ENCODE data around the gene ISL2. TPM values are rescaled to one million over a fixed set of nuclear protein-coding genes. Genes with fewer than 3 reads are reported as not detected.

The ISL2 gene
- total RNA-seq, 4 donors from 2014 or later = 0.24 to 1.1 (median 0.75) TPM; not detected in 1

DNA sequence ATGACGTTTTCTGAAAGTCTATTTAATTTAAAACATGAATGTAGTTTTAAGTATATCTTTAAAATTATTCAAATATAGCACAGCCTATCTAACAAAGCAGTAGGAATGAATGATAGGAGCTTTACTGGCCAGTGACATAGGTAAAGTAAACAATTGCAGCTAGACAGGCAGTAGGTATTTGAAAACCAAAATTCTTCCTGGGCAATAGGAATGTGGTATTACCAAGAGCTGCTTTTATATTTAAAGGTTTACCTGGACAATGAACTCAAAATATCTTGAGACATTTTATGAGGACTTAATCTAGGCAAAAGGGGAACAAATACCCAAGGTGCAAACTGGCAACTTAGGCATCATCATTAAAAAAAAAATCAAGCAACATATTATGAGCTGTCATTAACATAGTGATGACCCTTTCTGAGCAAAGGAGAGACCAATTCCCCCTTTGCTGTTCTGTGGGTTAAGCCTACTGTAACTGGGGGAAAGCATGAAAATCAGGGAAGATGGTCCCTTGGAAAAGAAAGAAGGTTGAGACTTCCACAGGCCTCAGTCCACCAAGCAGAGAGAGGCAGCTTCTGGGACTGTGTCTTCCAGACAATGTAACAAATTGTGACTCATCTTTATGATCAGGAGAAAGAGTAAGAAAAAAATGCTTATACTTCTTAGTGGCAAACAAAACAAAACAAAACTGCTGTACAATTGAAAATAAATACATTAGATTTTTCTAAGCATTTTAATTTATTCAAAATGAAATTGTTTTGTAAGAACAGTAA lies 12.9 kb downstream of the ISL2 start:
- ATAC-seq (ENCODE audit: low FRiP score) (no peak), DNase-seq (ENCODE audit: low spot score) (no peak)
- no peak for TF ChIP-seq CTCF (IDR thresholded peaks at IDR 0.05)

GRCh38 chr15:76353023-76353577 lies 16.5 kb downstream of the ISL2 start:
- DNase-seq (ENCODE audit: low spot score) (no peak), ATAC-seq (ENCODE audit: low FRiP score) (no peak)
- no peak for TF ChIP-seq CTCF (IDR thresholded peaks at IDR 0.05)

- ATAC-seq (ENCODE audit: low FRiP score) (no peak), DNase-seq (ENCODE audit: low spot score) (no peak)
- TF ChIP-seq CTCF (IDR thresholded peaks at IDR 0.05) = no peak
Measured at GRCh38 chr15:76353903-76354302, 17.3 kb downstream of the ISL2 start.

- ATAC-seq (ENCODE audit: low FRiP score) = no peak
- no peak for TF ChIP-seq CTCF (IDR thresholded peaks at IDR 0.05)
Measured at GRCh38 chr15:76354823-76355440, 18.4 kb downstream of the ISL2 start.

GRCh38 chr15:76358453-76358852 lies 21.9 kb downstream of the ISL2 start:
- TF ChIP-seq CTCF (IDR thresholded peaks at IDR 0.05) = no peak
- DNase-seq (ENCODE audit: low spot score) = no peak
- no peak for ATAC-seq (ENCODE audit: low FRiP score)

More at GRCh38 chr15:76354823-76355440, 18.4 kb downstream of the ISL2 start:
- DNase-seq (ENCODE audit: low spot score) = no peak

GRCh38 chr15:76359152-76359551 lies 22.6 kb downstream of the ISL2 start:
- TF ChIP-seq CTCF (IDR thresholded peaks at IDR 0.05) = no peak
- ATAC-seq (ENCODE audit: low FRiP score) (no peak), DNase-seq (ENCODE audit: low spot score) (no peak)
